ENCODE measurements around the gene ARHGEF12.

ARHGEF12 gene

GRCh38 chr11:120522736-120523135 lies 186.5 kb downstream of the ARHGEF12 start:
- H3K36me3 ChIP-seq = no peaks in the 10 kb centered on the region
- no peaks in the 10 kb centered on the region for H3K9me3 ChIP-seq
- H3K4me1 ChIP-seq (ENCODE audit: control insufficient read depth in 1 of 2, insufficient read depth in 1 of 2, low read depth in 1 of 2, low read length in 1 of 2) = no peaks in the 10 kb centered on the region
- H3K27me3 ChIP-seq = peaks cover 57% of the 10 kb centered on the region
- H3K27ac ChIP-seq = no peak overlapping the region
- H3K4me3 ChIP-seq (ENCODE audit: low read depth in 1 of 2, low read length in 1 of 2) = no peak overlapping the region
- TF ChIP-seq, protein P1, sequence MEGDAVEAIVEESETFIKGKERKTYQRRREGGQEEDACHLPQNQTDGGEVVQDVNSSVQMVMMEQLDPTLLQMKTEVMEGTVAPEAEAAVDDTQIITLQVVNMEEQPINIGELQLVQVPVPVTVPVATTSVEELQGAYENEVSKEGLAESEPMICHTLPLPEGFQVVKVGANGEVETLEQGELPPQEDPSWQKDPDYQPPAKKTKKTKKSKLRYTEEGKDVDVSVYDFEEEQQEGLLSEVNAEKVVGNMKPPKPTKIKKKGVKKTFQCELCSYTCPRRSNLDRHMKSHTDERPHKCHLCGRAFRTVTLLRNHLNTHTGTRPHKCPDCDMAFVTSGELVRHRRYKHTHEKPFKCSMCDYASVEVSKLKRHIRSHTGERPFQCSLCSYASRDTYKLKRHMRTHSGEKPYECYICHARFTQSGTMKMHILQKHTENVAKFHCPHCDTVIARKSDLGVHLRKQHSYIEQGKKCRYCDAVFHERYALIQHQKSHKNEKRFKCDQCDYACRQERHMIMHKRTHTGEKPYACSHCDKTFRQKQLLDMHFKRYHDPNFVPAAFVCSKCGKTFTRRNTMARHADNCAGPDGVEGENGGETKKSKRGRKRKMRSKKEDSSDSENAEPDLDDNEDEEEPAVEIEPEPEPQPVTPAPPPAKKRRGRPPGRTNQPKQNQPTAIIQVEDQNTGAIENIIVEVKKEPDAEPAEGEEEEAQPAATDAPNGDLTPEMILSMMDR (IDR thresholded peaks at IDR 0.05) = no peak

- TF ChIP-seq, protein P1 (IDR thresholded peaks at IDR 0.05) = no peak
- H3K27me3 ChIP-seq = peaks cover 53% of the 10 kb centered on the region
- H3K9me3 ChIP-seq = no peaks in the 10 kb centered on the region
- H3K4me3 ChIP-seq (ENCODE audit: low read depth in 1 of 2, low read length in 1 of 2) = no peak overlapping the region
- no peaks in the 10 kb centered on the region for H3K36me3 ChIP-seq
- no peaks in the 10 kb centered on the region for H3K4me1 ChIP-seq (ENCODE audit: control insufficient read depth in 1 of 2, insufficient read depth in 1 of 2, low read depth in 1 of 2, low read length in 1 of 2)
- no peak overlapping the region for H3K27ac ChIP-seq
Measured at GRCh38 chr11:120523196-120523595, 187.0 kb downstream of the ARHGEF12 start.

DNA sequence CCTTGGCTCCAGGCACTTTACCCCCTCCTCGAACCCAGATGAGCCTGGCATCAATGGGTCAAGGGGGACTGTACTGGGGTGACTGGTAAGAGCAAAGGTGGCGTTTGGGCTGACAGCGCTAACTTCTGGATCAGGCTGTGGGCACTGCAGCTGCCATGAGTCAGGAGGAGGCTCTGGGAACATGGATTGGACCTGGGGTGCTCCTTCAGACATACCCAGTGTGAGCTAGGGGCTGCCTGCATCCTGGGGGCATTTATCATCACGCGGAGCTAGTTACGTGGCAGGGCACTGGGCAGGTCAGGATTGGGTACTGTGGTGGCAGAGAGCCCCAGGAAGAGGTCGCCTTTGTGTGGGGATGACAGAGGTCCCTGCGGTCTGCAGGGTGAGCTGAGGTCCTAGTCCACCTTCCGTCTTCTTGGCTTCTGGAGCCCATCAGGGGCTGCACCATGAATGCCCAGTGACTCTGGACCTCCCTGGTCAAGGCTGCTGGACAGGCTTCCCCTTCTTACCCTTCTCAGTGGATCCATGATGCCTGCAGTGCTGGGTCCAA lies 188.4 kb downstream of the ARHGEF12 start:
- H3K36me3 ChIP-seq = no peaks in the 10 kb centered on the region
- no peaks in the 10 kb centered on the region for H3K4me1 ChIP-seq (ENCODE audit: control insufficient read depth in 1 of 2, insufficient read depth in 1 of 2, low read depth in 1 of 2, low read length in 1 of 2)
- no peaks in the 10 kb centered on the region for H3K9me3 ChIP-seq
- peaks cover 54% of the 10 kb centered on the region for H3K27me3 ChIP-seq
- no peak overlapping the region for H3K4me3 ChIP-seq (ENCODE audit: low read depth in 1 of 2, low read length in 1 of 2)
- H3K27ac ChIP-seq = no peak overlapping the region
- TF ChIP-seq, protein P1 (IDR thresholded peaks at IDR 0.05) = no peak

DNA sequence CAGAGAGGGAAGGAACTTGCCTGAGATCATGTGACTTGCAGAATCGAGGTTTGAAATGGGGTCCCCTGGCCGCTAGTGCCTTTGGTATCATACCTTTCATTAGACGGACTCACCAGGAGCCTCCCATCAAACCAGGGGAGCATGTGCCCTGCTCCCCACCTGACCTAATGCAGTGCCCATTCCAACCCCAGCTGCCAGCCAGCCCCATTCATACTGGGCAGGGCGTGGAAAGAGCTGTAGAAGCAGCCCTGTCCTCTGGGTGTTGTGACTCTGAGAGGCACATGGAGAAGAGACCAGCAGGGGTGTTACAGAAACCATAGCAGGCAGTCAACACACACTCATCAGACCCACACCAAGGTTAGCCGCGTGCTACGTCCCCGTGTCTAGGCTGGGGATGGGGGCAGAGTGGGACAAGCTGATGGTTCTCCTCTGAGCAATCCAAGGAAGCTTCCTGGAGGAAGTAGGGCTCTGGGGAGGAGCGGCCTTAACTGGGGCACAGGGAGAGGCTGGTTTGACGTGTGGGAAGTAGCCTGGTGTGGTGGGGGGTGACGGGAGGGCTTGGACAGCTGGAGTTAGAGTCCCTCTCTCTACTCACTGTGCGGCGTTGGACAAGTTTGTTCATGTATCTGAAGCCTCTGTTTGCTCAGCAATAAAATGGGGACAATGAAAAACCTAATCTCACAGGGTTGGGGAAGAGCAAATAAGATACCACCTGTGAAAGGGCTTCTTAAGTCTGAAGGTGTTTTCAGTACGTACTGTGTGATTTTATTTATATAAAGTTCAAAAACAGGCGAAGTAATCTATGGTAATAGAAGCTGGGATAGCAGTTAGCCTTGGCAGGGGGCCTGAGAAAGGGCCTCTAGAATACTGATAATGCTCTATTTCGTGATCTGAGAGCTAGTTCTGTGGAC lies 189.3 kb downstream of the ARHGEF12 start:
- TF ChIP-seq, protein P1 (IDR thresholded peaks at IDR 0.05) = no peak
- no peak overlapping the region for H3K4me3 ChIP-seq (ENCODE audit: low read depth in 1 of 2, low read length in 1 of 2)
- H3K36me3 ChIP-seq = no peaks in the 10 kb centered on the region
- no peak overlapping the region for H3K27ac ChIP-seq
- no peaks in the 10 kb centered on the region for H3K4me1 ChIP-seq (ENCODE audit: control insufficient read depth in 1 of 2, insufficient read depth in 1 of 2, low read depth in 1 of 2, low read length in 1 of 2)
- H3K9me3 ChIP-seq = no peaks in the 10 kb centered on the region
- peaks cover 57% of the 10 kb centered on the region for H3K27me3 ChIP-seq

GRCh38 chr11:120526241-120526640 lies 190.0 kb downstream of the ARHGEF12 start:
- Histone ChIP-seq H3K4me1 (ENCODE audit: control insufficient read depth in 1 of 2, insufficient read depth in 1 of 2, low read depth in 1 of 2, low read length in 1 of 2) (no peaks in the 10 kb centered on the region), H3K4me3 (ENCODE audit: low read depth in 1 of 2, low read length in 1 of 2) (no peak overlapping the region), H3K27me3 (peaks cover 57% of the 10 kb centered on the region), H3K36me3 (no peaks in the 10 kb centered on the region), H3K27ac (no peak overlapping the region), H3K9me3 (no peaks in the 10 kb centered on the region)
- TF ChIP-seq, protein P1 (IDR thresholded peaks at IDR 0.05) = no peak
